HCT116 (cell line): ENCODE results near the gene PCDHGA2.

Experiments used
- ATF3 ChIP-seq: IDR thresholded peaks from 2 replicates; pipeline ENCODE4 v1.6.1; 2012
- CTCF ChIP-seq, 3 experiments: fragments of 200-600 bp in 1 of 3; sonication (generic) in 1 of 3; IDR thresholded peaks in 2 of 3; conservative IDR thresholded peaks in 1 of 3; 2 replicates each; pipeline ENCODE4 v1.5.1; 2012 to 2017; ENCODE audit warnings: low read depth in 2 of 3, low read length in 2 of 3, antibody characterized with exemption in 1 of 3, borderline replicate concordance in 1 of 3, control low read depth in 1 of 3, mild to moderate bottlenecking in 1 of 3, mixed read lengths in 1 of 3, mixed run types in 1 of 3, moderate library complexity in 1 of 3; ENCODE audit not compliant: insufficient read depth in 1 of 3
- EGR1 ChIP-seq: IDR thresholded peaks from 2 replicates; pipeline ENCODE4 v1.6.1; 2012; ENCODE audit warnings: low read depth
- EZH2 ChIP-seq: fragments of 200-600 bp; sonication (generic); IDR thresholded peaks from 2 replicates; pipeline ENCODE4 v1.6.1; 2017; ENCODE audit warnings: antibody characterized with exemption, mixed run types
- POLR2A ChIP-seq: IDR thresholded peaks from 2 replicates; pipeline ENCODE4 v1.7.0; 2011; ENCODE audit warnings: borderline replicate concordance; ENCODE audit not compliant: insufficient read depth, insufficient read length; ENCODE audit errors: extremely low read depth
- POLR2AphosphoS5 ChIP-seq: IDR thresholded peaks from 2 replicates; pipeline ENCODE4 v1.6.1; 2011; ENCODE audit warnings: mild to moderate bottlenecking, low read depth, low read length, moderate library complexity
- TCF7L2 ChIP-seq: IDR thresholded peaks from 2 replicates; pipeline ENCODE4 v1.7.0; 2011; ENCODE audit warnings: borderline replicate concordance, inconsistent platforms; ENCODE audit not compliant: insufficient read depth, insufficient read length; ENCODE audit errors: extremely low read depth
- YY1 ChIP-seq: IDR thresholded peaks from 2 replicates; pipeline ENCODE4 v1.6.1; 2011; ENCODE audit warnings: low read length, low read depth, moderate library complexity, mild to moderate bottlenecking; ENCODE audit not compliant: insufficient replicate concordance; ENCODE audit errors: extremely low read depth
- ZBTB33 ChIP-seq: IDR thresholded peaks from 2 replicates; pipeline ENCODE4 v1.6.1; 2011; ENCODE audit warnings: mild to moderate bottlenecking, low read length, moderate library complexity; ENCODE audit not compliant: insufficient replicate concordance; ENCODE audit errors: extremely low read depth
- ZFX ChIP-seq: fragments of 450-650 bp; IDR thresholded peaks from 2 replicates; pipeline ENCODE4 v1.6.1; 2017
- ZNF274 ChIP-seq: fragments of 200-500 bp; sonication (Bioruptor generic); IDR thresholded peaks from 2 replicates; pipeline ENCODE4 v1.6.1; 2014; ENCODE audit warnings: mild to moderate bottlenecking, low read depth, low read length, inconsistent platforms

- TF ChIP-seq POLR2A (no peak), POLR2AphosphoS5 (no peak), ZFX (no peak), TCF7L2 (no peak), CTCF (IDR thresholded peaks at IDR 0.05 in 2 of 3, conservative IDR thresholded peaks at IDR 0.05 in 1 of 3; ENCODE audit: borderline replicate concordance in 1 of 3, insufficient read depth in 1 of 3, low read depth in 2 of 3, low read length in 2 of 3) (no peak), ZBTB33 (no peak), EGR1 (no peak), EZH2 (no peak), ATF3 (no peak), ZNF274 (no peak), YY1 (no peak)
These were observed 46.1 kb downstream of the PCDHGA2 start for GRCh38 chr5:141384471-141385267.
